ENCODE data around the gene DCC. TPM values are rescaled to one million over a fixed set of nuclear protein-coding genes. Genes with fewer than 3 reads are reported as not detected.

Gene DCC
- total RNA-seq, 2 experiments from 2014 or later = not detected

DNA sequence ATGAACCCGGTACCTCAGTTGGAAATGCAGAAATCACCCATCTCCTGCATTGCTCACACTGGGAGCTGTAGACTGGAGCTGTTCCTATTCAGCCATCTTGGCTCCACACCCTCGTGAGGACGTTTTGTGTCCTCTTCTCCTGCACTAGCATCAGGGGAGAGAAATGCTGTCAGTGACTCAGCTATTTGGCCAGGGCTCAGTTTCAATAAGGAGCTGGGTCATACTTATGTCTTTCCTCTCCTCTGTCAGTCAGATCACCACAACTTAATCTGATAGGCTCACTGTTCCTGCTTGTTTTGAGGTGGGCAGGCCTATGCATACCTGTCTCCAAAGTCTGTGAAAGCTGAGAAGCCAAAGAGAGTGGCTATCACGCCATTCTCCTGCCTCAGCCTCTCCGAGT, 921.2 kb downstream of the DCC start:
- H3K4me1 Mint-ChIP-seq (ENCODE audit: low read depth) = no peaks in the 10 kb centered on the region
- ATAC-seq (ENCODE audit: poor library complexity) (no peak), DNase-seq (no peak)
- H3K27me3 ChIP-seq (ENCODE audit: control insufficient read depth in 1 of 2, insufficient read depth in 2 of 2, low read length in 2 of 2) = no peaks in the 10 kb centered on the region
- H3K9me3 ChIP-seq (ENCODE audit: control insufficient read depth in 1 of 2, insufficient read depth in 1 of 2, low read length in 2 of 2) = peaks cover 0 to 11% of the 10 kb centered on the region in 2 experiments
- TF ChIP-seq, protein P1, sequence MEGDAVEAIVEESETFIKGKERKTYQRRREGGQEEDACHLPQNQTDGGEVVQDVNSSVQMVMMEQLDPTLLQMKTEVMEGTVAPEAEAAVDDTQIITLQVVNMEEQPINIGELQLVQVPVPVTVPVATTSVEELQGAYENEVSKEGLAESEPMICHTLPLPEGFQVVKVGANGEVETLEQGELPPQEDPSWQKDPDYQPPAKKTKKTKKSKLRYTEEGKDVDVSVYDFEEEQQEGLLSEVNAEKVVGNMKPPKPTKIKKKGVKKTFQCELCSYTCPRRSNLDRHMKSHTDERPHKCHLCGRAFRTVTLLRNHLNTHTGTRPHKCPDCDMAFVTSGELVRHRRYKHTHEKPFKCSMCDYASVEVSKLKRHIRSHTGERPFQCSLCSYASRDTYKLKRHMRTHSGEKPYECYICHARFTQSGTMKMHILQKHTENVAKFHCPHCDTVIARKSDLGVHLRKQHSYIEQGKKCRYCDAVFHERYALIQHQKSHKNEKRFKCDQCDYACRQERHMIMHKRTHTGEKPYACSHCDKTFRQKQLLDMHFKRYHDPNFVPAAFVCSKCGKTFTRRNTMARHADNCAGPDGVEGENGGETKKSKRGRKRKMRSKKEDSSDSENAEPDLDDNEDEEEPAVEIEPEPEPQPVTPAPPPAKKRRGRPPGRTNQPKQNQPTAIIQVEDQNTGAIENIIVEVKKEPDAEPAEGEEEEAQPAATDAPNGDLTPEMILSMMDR (IDR thresholded peaks at IDR 0.05) = no peak
- H3K9me3 Mint-ChIP-seq = peaks cover 10% of the 10 kb centered on the region
- no peaks in the 10 kb centered on the region for H3K36me3 Mint-ChIP-seq (ENCODE audit: low read depth)
- H3K36me3 ChIP-seq (ENCODE audit: insufficient read depth, low read length) = no peaks in the 10 kb centered on the region
- ChIA-PET POLR2A (no interaction called here), CTCF (no interaction called here)
- H3K4me3 ChIP-seq (ENCODE audit: low read length) = no peak overlapping the region
- no peaks in the 10 kb centered on the region for H3K4me1 ChIP-seq (ENCODE audit: insufficient read depth, low read length)
- H3K27ac Mint-ChIP-seq = no peak overlapping the region
- H3K27ac ChIP-seq (ENCODE audit: low read depth in 1 of 2, low read length in 2 of 2) = no peak overlapping the region
- no peaks in the 10 kb centered on the region for H3K27me3 Mint-ChIP-seq
- intact Hi-C loops (cut with DNase I, micrococcal nuclease) = no loop called here
- H3K4me3 Mint-ChIP-seq = no peak overlapping the region

DNA sequence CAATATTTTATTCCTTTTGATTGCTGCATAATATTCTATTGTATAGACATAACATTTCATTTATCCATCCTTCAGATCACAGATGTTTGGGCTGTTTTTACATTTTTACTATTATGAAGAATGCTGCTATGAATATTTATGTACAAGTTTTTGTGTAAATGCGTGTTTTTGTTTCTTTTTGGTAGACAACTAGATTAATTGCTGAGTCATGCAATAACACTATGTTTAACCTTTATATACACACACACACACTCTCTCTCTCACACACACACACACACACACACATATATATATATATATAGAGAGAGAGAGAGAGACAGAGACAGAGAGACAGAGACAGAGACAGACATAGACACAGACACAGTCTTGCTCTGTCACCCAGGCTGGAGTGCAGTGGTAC, 926.9 kb downstream of the DCC start:
- CTCF ChIA-PET = no interaction called here
- no peak for ATAC-seq (ENCODE audit: poor library complexity)
- H3K36me3 ChIP-seq (ENCODE audit: insufficient read depth, low read length) = no peaks in the 10 kb centered on the region
- Mint-ChIP-seq H3K27ac (no peak overlapping the region), H3K4me1 (ENCODE audit: low read depth) (no peaks in the 10 kb centered on the region), H3K9me3 (peaks cover 4% of the 10 kb centered on the region), H3K4me3 (no peak overlapping the region), H3K36me3 (ENCODE audit: low read depth) (no peaks in the 10 kb centered on the region), H3K27me3 (no peaks in the 10 kb centered on the region)
- no peaks in the 10 kb centered on the region for H3K4me1 ChIP-seq (ENCODE audit: insufficient read depth, low read length)
- no peaks in the 10 kb centered on the region for H3K27me3 ChIP-seq (ENCODE audit: control insufficient read depth in 1 of 2, insufficient read depth in 2 of 2, low read length in 2 of 2)
- no peak for DNase-seq
- peaks cover 4 to 5% of the 10 kb centered on the region in 2 experiments for H3K9me3 ChIP-seq (ENCODE audit: control insufficient read depth in 1 of 2, insufficient read depth in 1 of 2, low read length in 2 of 2)
- H3K27ac ChIP-seq (ENCODE audit: low read depth in 1 of 2, low read length in 2 of 2) = no peak overlapping the region
- intact Hi-C loops (cut with DNase I, micrococcal nuclease) = no loop called here
- POLR2A ChIA-PET = no interaction called here
- H3K4me3 ChIP-seq (ENCODE audit: low read length) = no peak overlapping the region
- TF ChIP-seq, protein P1 (IDR thresholded peaks at IDR 0.05) = no peak

DNA sequence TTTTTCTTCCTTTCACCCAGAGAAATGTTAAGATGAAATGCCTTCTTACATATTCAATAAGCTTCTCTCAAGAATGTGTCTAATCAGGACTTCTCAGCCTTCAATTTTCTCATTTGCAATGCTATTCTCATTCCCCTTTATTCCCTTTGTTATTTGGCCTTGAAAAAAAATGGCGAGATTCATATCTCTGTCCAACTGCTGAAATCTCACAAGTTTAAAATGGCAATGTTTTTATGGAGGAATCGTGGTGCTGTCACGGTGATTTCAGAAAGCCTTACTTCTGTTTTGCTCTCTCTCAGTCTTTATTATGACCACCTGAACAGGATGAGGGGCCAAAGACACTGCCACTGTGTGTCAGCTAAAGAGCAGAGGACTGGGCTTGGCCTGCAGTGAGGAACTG, 928.5 kb downstream of the DCC start:
- H3K9me3 Mint-ChIP-seq = peaks cover 4% of the 10 kb centered on the region
- no peaks in the 10 kb centered on the region for H3K27me3 Mint-ChIP-seq
- no peak overlapping the region for H3K4me3 ChIP-seq (ENCODE audit: low read length)
- no peaks in the 10 kb centered on the region for H3K4me1 ChIP-seq (ENCODE audit: insufficient read depth, low read length)
- ATAC-seq (ENCODE audit: poor library complexity) = no peak
- intact Hi-C loops (cut with DNase I, micrococcal nuclease) = no loop called here
- DNase-seq = no peak
- CTCF ChIA-PET = no interaction called here
- H3K27me3 ChIP-seq (ENCODE audit: control insufficient read depth in 1 of 2, insufficient read depth in 2 of 2, low read length in 2 of 2) = no peaks in the 10 kb centered on the region
- no peaks in the 10 kb centered on the region for H3K36me3 ChIP-seq (ENCODE audit: insufficient read depth, low read length)
- TF ChIP-seq, protein P1 (IDR thresholded peaks at IDR 0.05) = no peak
- H3K4me3 Mint-ChIP-seq = no peak overlapping the region
- H3K4me1 Mint-ChIP-seq (ENCODE audit: low read depth) = no peaks in the 10 kb centered on the region
- no peak overlapping the region for H3K27ac ChIP-seq (ENCODE audit: low read depth in 1 of 2, low read length in 2 of 2)
- H3K27ac Mint-ChIP-seq = no peak overlapping the region
- H3K9me3 ChIP-seq (ENCODE audit: control insufficient read depth in 1 of 2, insufficient read depth in 1 of 2, low read length in 2 of 2) = peaks cover 4 to 6% of the 10 kb centered on the region in 2 experiments
- no peaks in the 10 kb centered on the region for H3K36me3 Mint-ChIP-seq (ENCODE audit: low read depth)
- POLR2A ChIA-PET = no interaction called here
